Measurements from ENCODE around the gene ADAM15.

DNA sequence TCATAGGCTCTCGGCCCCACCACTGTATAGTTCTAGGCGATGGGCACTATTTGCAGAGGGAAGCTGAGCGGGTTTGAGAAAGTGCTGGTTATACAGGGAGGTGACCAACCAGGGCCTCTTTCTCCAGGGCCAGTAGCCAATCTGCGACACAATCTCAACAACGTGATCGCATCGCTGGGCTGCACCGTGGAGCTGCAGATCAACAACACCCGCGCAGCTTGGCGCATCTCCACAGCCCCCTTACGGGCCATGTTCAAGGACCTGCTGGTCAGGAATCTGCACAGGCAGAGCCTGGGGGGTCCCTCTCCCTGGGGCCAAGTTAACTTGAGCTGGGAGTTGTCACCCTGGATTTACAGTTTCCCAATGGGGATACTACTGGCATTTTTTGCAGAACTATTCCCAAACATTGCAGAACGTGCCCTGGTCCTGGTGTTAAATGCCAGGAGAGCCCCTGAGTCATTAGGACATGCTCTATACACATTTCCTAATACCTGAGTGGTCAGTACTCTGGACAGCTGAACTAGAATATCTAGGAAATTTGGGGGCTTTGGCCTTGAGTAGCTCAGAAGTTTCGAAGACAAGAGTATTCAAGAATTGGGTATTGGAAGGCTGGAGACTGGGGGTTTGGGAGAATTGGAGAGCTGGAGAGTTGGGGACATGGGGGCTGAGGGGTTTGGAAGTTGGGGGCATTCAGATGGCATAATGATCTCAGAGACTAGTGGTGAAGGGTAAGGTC lies 10.6 kb upstream of the ADAM15 start:
- TF ChIP-seq CTCF (IDR thresholded peaks at IDR 0.05; ENCODE audit: low read depth, low read length): no peak
- no peak for TF ChIP-seq EZH2phosphoT487 (IDR thresholded peaks at IDR 0.05; ENCODE audit: low read depth)
